ENCODE results near the gene TSPAN8.
"Not testable (repeated sequence)": the region's sequence is repeated elsewhere in the genome, so short reads cannot be mapped to it uniquely, and the experiment has no call there.

Gene TSPAN8

GRCh38 chr12:71164568-71165197 is 6.9 kb upstream of the TSPAN8 start:
- ATAC-seq, result no peak

GRCh38 chr12:71164166-71164565 is 6.4 kb upstream of the TSPAN8 start:
- ATAC-seq, result no peak
- DNase-seq, result no peak

More at GRCh38 chr12:71164568-71165197, 6.9 kb upstream of the TSPAN8 start:
- DNase-seq, result no peak

GRCh38 chr12:71162832-71163763 is 5.3 kb upstream of the TSPAN8 start:
- ATAC-seq, result no peak
- no peak for DNase-seq

- ATAC-seq (no peak), DNase-seq (no peak)
These were observed 3.8 kb upstream of the TSPAN8 start for GRCh38 chr12:71161591-71161990.

DNA sequence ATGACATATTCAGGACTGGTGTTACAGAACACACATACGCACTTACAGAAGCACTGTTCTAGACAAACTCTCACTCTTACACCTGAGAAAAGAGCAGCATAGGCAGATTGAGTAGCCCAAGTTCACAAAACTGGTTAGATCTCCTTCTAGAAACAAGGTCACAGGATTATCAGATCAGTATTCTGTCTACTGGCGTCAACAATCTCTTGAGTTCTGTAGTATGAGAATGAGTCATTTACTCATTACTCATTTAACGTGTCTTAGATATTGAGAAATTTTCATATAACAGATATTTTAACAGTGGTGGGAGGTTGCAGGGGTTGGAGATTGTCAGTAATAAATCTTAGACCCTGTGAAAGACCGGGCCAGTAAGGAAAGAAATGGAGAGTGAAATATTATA is 2.8 kb upstream of the TSPAN8 start:
- ATAC-seq (no peak), DNase-seq (no peak)

- ATAC-seq, result no peak
- no peak for DNase-seq
These were observed 2.1 kb upstream of the TSPAN8 start for GRCh38 chr12:71159878-71160277.

- DNase-seq, result no peak
- no peak for ATAC-seq
These were observed 1.5 kb upstream of the TSPAN8 start for GRCh38 chr12:71159264-71159663.

- ATAC-seq (no peak), DNase-seq (no peak)
These were observed 623 bp upstream of the TSPAN8 start for GRCh38 chr12:71158361-71158882.

- ATAC-seq (no peak), DNase-seq (no peak)
These were observed 2.6 kb downstream of the TSPAN8 start for GRCh38 chr12:71155225-71155624.

- DNase-seq (no peak), ATAC-seq (no peak)
These were observed 4.9 kb downstream of the TSPAN8 start for GRCh38 chr12:71152851-71153250.

GRCh38 chr12:71150041-71150440 is 7.8 kb downstream of the TSPAN8 start:
- not testable (repeated sequence) for ATAC-seq, DNase-seq

GRCh38 chr12:71144682-71145081 is 13.1 kb downstream of the TSPAN8 start:
- ATAC-seq (no peak), DNase-seq (no peak)

DNA sequence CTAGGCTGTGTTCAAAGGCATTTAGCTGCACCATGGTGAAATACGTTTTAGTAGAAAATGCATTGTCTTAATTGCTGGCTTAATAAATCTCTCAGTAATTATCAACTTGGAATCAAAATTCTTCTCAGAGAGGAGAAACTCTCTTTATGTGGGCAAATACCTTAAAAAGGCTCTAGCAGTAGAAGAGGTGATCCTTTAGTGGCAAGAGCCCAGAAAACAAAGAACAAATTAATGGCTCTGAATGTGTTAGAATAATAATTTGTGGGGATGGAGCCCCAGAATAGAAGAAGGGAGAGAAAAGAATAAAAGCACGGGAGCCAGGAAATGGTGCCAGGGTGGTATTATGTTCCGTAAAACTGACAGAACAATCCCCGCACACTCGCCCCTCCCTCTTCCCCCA is 14.8 kb downstream of the TSPAN8 start:
- no peak for DNase-seq

GRCh38 chr12:71142016-71142415 is 15.8 kb downstream of the TSPAN8 start:
- no peak for DNase-seq
- ATAC-seq, result no peak

More for the DNA sequence above, 14.8 kb downstream of the TSPAN8 start:
- no peak for ATAC-seq

DNA sequence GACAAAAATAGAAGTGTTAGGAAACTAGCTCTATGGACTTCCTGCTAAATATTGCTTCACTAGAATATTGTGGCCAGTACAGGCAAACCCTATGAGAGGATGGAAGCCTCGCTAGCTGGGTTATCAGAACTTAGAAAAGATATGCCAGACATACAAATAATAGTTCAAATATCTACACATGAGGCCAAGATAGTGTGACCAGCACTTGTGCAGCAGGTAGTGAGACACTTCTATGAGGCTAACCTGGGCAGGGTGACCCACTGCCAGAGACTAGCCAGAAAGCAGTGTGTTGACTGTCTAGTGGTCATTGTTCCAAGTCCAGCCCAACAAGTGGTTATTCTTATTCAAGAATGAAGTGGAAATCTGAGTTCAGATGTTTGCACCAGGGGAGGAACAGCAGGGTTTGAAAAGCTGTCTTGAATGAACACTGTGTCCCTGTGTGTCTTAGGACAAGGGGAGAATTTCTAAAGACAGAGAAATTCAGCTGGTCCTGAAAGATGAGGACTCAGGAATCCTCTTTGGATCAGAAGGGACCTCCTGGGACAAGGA is 16.3 kb downstream of the TSPAN8 start:
- ATAC-seq (no peak), DNase-seq (no peak)

DNA sequence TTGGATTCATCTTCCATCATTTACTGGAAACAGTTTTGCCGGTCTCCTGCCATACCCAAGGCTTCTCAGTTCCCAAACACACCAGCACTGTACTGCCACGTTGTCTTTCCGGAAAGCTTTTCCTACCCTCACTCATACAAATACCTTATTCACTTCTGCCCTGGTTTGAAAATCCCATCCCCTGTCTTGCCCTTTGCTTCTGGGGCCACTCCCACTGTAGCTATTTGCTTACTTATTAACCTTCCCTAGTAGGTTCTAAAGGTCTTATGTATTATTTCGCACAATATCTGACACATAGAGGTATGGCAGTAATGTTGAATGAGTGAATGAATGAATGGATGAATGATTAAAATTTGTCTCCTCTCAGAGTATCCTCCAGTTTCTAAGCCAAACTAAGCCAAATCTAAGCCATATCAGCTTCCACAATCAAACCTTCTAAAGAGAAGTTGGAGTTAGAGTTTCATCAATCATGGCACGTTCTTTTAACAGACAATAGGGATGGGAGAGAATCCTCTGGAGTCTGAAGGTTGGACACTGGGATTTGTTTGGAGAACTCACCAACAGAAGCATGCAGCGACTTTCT is 18.6 kb downstream of the TSPAN8 start:
- DNase-seq (no peak), ATAC-seq (no peak)

- no peak for DNase-seq
- ATAC-seq, result no peak
These were observed 19.8 kb downstream of the TSPAN8 start for GRCh38 chr12:71138011-71138410.

- ATAC-seq (no peak), DNase-seq (no peak)
These were observed 22.0 kb downstream of the TSPAN8 start for GRCh38 chr12:71135812-71136176.

GRCh38 chr12:71135077-71135811 is 22.6 kb downstream of the TSPAN8 start:
- ATAC-seq (no peak), DNase-seq (no peak)

GRCh38 chr12:71134405-71134804 is 23.4 kb downstream of the TSPAN8 start:
- DNase-seq, result no peak
- no peak for ATAC-seq

- no peak for DNase-seq
- no peak for ATAC-seq
These were observed 27.2 kb downstream of the TSPAN8 start for GRCh38 chr12:71130521-71131069.

- ATAC-seq, result no peak
These were observed 28.4 kb downstream of the TSPAN8 start for GRCh38 chr12:71129364-71129763.

More at GRCh38 chr12:71129364-71129763, 28.4 kb downstream of the TSPAN8 start:
- DNase-seq, result no peak

All from stimulated activated naive CD8-positive, alpha-beta T cell treated with anti-CD3 and anti-CD28 coated beads, Interleukin-15, Interleukin-2, amounts not matched to agents 100 U/mL and 50 U/mL, for 24 hours (primary cell).